Measurements from ENCODE around the gene JMY.
A peak's percentile ranks its signal among the peaks of the same experiment; 100 is the strongest.

JMY gene

GRCh38 chr5:79235634-79236361 lies at the start of gene JMY:
TSS of gene JMY (plus strand) at chr5:79236131. CDS start at chr5:79236651, 520 bp downstream.
- POLR2A ChIA-PET, result interaction anchor here (0.7 to 1.1 kb wide), 2 partner anchors 18 to 103 kb away, joined by 3 to 5 read pairs; no protein-coding TSS in a partner anchor
- DNase-seq (ENCODE audit: extremely low spot score), result peak; percentile 90
- CTCF ChIA-PET, result interaction anchor here (1.1 kb wide), 1 partner anchor 211 kb away, joined by 3 read pairs; no protein-coding TSS in a partner anchor
- TF ChIP-seq LEF1 (IDR thresholded peaks at IDR 0.05; ENCODE audit: borderline replicate concordance), result peak; percentile 48; the same call in 1 of the 2 replicates
- TF ChIP-seq TARDBP (IDR thresholded peaks at IDR 0.05), result no peak
- peak; percentile 58 for TF ChIP-seq L3MBTL2 (conservative IDR thresholded peaks at IDR 0.05)
- TF ChIP-seq ARNT (IDR thresholded peaks at IDR 0.05), result 0 out of 2 replicates have a peak, but pooled peaks have one; percentile 13

DNA sequence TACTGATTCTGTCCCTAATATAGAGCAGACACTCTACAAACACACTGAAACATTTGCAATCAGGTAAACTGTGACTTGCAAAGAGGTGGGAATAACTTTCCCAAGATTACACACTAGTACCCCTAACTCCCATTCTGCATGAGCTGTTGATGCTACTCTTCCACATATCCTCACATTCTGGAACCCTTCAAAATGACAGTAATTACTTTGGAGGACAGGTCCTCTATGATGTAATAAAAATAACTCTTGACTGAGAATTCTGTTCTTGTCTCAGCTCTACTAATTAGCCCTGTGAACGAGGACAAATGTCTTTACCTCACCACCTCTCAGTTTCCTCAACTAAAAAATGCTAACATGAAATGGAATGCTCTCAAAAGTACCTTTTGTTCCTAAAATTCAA lies 49.5 kb upstream of the JMY start:
- DNase-seq (ENCODE audit: extremely low spot score), result no peak
- ChIA-PET CTCF (no interaction called here), POLR2A (no interaction called here)
- TF ChIP-seq FOXA1 (IDR thresholded peaks at IDR 0.05), result no peak
- no peak for TF ChIP-seq SP1 (IDR thresholded peaks at IDR 0.05)
- no peak for TF ChIP-seq FOXM1 (IDR thresholded peaks at IDR 0.05; ENCODE audit: borderline replicate concordance)
- no peak for TF ChIP-seq BHLHE40 (IDR thresholded peaks at IDR 0.05; ENCODE audit: borderline replicate concordance)
- no peak for TF ChIP-seq ELF4 (IDR thresholded peaks at IDR 0.05)
- TF ChIP-seq CTBP1 (IDR thresholded peaks at IDR 0.05; ENCODE audit: borderline replicate concordance), result no peak
- no peak for TF ChIP-seq LEF1 (IDR thresholded peaks at IDR 0.05; ENCODE audit: borderline replicate concordance)
- no peak for TF ChIP-seq HDGF (IDR thresholded peaks at IDR 0.05; ENCODE audit: borderline replicate concordance)
- TF ChIP-seq SUZ12 (IDR thresholded peaks at IDR 0.05), result no peak
- TF ChIP-seq FOXK2 (IDR thresholded peaks at IDR 0.05), result no peak
- no peak for TF ChIP-seq L3MBTL2 (conservative IDR thresholded peaks at IDR 0.05)

DNA sequence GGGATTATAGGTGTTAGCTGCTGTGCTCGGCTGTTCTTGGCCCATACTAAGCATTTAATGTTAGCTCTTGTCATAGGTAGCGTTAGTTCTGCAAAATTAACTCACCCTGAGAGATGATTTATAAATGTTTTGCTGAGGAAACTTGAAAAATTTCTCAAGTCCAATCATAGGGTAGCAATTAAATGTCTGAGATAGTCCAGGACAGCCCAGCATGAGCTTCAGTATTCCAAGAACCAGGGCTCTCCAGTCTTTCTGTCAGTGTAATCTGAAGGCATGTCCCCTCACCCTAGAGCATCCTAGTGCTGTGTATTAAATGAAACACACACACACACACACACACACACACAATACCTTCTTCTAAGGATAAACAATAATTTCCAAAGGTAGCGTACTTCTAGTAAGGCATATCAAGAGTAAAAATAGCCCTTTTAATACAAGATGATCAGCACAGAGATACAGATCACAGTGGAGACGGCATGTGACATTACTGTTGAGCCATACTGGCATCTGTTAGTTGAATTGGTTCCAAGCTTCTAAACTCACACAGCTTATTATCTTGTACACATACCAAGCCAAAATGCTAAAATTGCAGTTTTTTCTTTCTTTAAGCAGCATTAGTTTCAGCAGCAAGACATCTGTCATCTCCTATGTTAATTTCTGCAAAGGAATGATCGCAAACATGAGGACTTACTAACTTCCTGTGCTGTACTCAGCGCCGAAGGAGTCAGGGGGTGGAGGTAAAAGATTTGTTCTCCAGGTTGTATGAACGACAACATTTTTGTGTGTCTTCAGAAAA lies 46.3 kb upstream of the JMY start:
- CTCF ChIA-PET, result interaction anchor here (1.3 kb wide), 1 partner anchor 9 kb away, joined by 3 read pairs; no protein-coding TSS in a partner anchor
- no peak for DNase-seq (ENCODE audit: extremely low spot score)
- POLR2A ChIA-PET, result interaction anchor here (1.1 kb wide), 1 partner anchor 9 kb away, joined by 4 read pairs; no protein-coding TSS in a partner anchor
- TF ChIP-seq SUZ12 (IDR thresholded peaks at IDR 0.05) (no peak), ARNT (IDR thresholded peaks at IDR 0.05) (no peak), FOXA1 (IDR thresholded peaks at IDR 0.05) (no peak), HDGF (IDR thresholded peaks at IDR 0.05; ENCODE audit: borderline replicate concordance) (no peak)
- TF ChIP-seq, protein P1, sequence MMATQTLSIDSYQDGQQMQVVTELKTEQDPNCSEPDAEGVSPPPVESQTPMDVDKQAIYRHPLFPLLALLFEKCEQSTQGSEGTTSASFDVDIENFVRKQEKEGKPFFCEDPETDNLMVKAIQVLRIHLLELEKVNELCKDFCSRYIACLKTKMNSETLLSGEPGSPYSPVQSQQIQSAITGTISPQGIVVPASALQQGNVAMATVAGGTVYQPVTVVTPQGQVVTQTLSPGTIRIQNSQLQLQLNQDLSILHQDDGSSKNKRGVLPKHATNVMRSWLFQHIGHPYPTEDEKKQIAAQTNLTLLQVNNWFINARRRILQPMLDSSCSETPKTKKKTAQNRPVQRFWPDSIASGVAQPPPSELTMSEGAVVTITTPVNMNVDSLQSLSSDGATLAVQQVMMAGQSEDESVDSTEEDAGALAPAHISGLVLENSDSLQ (IDR thresholded peaks at IDR 0.05), result no peak

DNA sequence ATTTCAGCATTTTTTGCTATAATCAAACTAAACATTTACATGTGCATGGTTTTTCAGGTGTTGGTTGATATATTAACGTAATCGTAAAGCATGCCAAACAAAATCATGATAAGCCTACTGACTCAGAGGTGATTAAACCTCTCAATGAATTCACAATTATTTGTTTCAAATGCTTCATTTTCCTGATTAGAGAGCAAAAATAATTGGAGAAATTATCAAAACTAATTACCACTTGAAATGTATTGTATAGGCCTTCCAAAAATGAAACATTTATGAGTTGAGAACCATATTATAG lies 45.7 kb upstream of the JMY start:
- CTCF ChIA-PET, result no interaction called here
- no peak for DNase-seq (ENCODE audit: extremely low spot score)
- TF ChIP-seq SUZ12 (IDR thresholded peaks at IDR 0.05) (no peak), FOXM1 (IDR thresholded peaks at IDR 0.05; ENCODE audit: borderline replicate concordance) (no peak), L3MBTL2 (conservative IDR thresholded peaks at IDR 0.05) (no peak), ELF4 (IDR thresholded peaks at IDR 0.05) (no peak), FOXA1 (IDR thresholded peaks at IDR 0.05) (no peak), CTBP1 (IDR thresholded peaks at IDR 0.05; ENCODE audit: borderline replicate concordance) (no peak), NFRKB (IDR thresholded peaks at IDR 0.05) (no peak), LEF1 (IDR thresholded peaks at IDR 0.05; ENCODE audit: borderline replicate concordance) (no peak), BHLHE40 (IDR thresholded peaks at IDR 0.05; ENCODE audit: borderline replicate concordance) (no peak), ARNT (IDR thresholded peaks at IDR 0.05) (no peak)
- POLR2A ChIA-PET, result no interaction called here

DNA sequence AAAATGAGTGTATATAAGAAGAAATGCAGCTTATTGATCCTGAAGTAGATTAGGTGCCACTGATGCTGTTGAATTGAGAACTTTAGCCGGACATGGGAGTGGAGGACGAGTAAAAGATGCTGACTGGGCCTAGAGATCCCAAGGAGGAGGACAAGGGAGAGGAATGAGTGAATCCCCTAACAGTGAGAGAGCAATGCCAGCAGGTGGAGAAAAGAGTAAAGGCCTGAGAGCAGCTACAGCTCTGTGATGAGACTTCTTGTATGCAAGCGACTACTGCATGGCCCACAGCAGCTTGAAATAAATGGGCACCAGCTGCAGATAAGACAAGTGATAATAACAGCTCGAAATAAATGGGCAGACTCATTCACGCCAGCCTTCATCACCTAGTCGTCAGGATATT lies 44.5 kb upstream of the JMY start:
- no peak for DNase-seq (ENCODE audit: extremely low spot score)
- TF ChIP-seq SP1 (IDR thresholded peaks at IDR 0.05) (no peak), NFRKB (IDR thresholded peaks at IDR 0.05) (no peak), FOXA1 (IDR thresholded peaks at IDR 0.05) (no peak), ARNT (IDR thresholded peaks at IDR 0.05) (no peak), LEF1 (IDR thresholded peaks at IDR 0.05; ENCODE audit: borderline replicate concordance) (no peak), ELF4 (IDR thresholded peaks at IDR 0.05) (no peak), CTBP1 (IDR thresholded peaks at IDR 0.05; ENCODE audit: borderline replicate concordance) (no peak), ZNF384 (IDR thresholded peaks at IDR 0.05) (no peak), FOXK2 (IDR thresholded peaks at IDR 0.05) (no peak), FOXM1 (IDR thresholded peaks at IDR 0.05; ENCODE audit: borderline replicate concordance) (no peak), L3MBTL2 (conservative IDR thresholded peaks at IDR 0.05) (no peak), HDGF (IDR thresholded peaks at IDR 0.05; ENCODE audit: borderline replicate concordance) (no peak), SUZ12 (IDR thresholded peaks at IDR 0.05) (no peak), BHLHE40 (IDR thresholded peaks at IDR 0.05; ENCODE audit: borderline replicate concordance) (no peak), TARDBP (IDR thresholded peaks at IDR 0.05) (no peak)
- TF ChIP-seq, protein P1 (IDR thresholded peaks at IDR 0.05), result no peak
- ChIA-PET POLR2A (no interaction called here), CTCF (no interaction called here)

DNA sequence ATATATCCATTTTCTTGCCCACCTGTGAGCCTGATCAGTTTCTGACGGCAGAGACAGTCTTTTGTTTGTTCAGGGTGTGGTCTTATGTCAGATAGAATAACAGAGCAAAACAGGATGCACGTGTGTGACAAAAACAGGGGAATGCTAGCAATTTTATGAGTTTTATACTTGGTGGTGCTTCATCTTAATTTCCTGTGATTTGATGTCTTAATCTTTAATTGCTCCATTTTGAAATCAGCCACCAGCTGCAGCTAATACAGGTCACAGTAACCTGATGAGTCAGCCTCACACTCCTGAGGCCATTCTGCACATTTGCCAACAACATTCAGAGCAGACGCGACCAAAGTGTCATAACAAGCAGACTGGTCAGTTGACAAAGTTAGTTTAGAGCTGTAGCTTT lies 42.3 kb upstream of the JMY start:
- TF ChIP-seq ZNF384 (IDR thresholded peaks at IDR 0.05) (no peak), LEF1 (IDR thresholded peaks at IDR 0.05; ENCODE audit: borderline replicate concordance) (no peak), HDGF (IDR thresholded peaks at IDR 0.05; ENCODE audit: borderline replicate concordance) (no peak), SUZ12 (IDR thresholded peaks at IDR 0.05) (no peak), L3MBTL2 (conservative IDR thresholded peaks at IDR 0.05) (no peak), TARDBP (IDR thresholded peaks at IDR 0.05) (no peak), FOXA1 (IDR thresholded peaks at IDR 0.05) (no peak)
- TF ChIP-seq, protein P1 (IDR thresholded peaks at IDR 0.05), result no peak
- no peak for DNase-seq (ENCODE audit: extremely low spot score)
- CTCF ChIA-PET, result no interaction called here
- POLR2A ChIA-PET, result no interaction called here
